Right cardiac atrium (tissue), 5 donors: ENCODE results near the gene TIA1. TPM values are rescaled to one million over a fixed set of nuclear protein-coding genes. Genes with fewer than 3 reads are reported as not detected.
A peak's percentile ranks its signal among the peaks of the same experiment; 100 is the strongest.

Source experiments
- ATAC-seq, 2 donors: fragments of 200-7000 bp; cut with Tn5 transposase; one replicate each; pipeline versions ENCODE4 v1.8.0 to v1.9.1; 2020; ENCODE audit warnings: moderate library complexity in 2 of 2, mild to moderate bottlenecking in 1 of 2
- DNase-seq, 3 donors: peaks; one replicate each; pipeline ENCODE4 v3.0.0-alpha.2; 2020
- H3K27ac ChIP-seq: one replicate; pipeline ENCODE4 v1.5.1; 2013; ENCODE audit warnings: mild to moderate bottlenecking, low read length, control low read depth, moderate library complexity
- H3K27me3 ChIP-seq: one replicate; pipeline ENCODE4 v1.6.1; 2013; ENCODE audit not compliant: control insufficient read depth, insufficient read depth
- H3K4me1 ChIP-seq: one replicate; pipeline ENCODE4 v1.6.1; 2013; ENCODE audit warnings: low read length; ENCODE audit not compliant: control insufficient read depth, insufficient read depth
- H3K4me3 ChIP-seq: one replicate; pipeline ENCODE4 v1.5.1; 2013; ENCODE audit warnings: low read length, control low read depth
- H3K9me3 ChIP-seq: one replicate; pipeline ENCODE4 v1.6.1; 2013; ENCODE audit warnings: low read length; ENCODE audit not compliant: control insufficient read depth
- WGBS: extraction: QIAGEN DNeasy Blood & Tissue Kit; methylation state at CpG from one replicate; pipeline ENCODE4 v1.1.7; 2013; 5-methylcytosine and 5-hydroxymethylcytosine counted together
- intact Hi-C, 4 donors: fragments of 100-400 bp; cut with DNase I; formaldehyde crosslinking; loops; one replicate each; pipeline versions ENCODE4 v1.11.0 to v1.14.0; 2022 to 2023
- polyA plus RNA-seq: library from polyadenylated mRNA; stranded (reverse); fragments of 200-250 nt; gene quantifications from one replicate; pipeline ENCODE4 v1.2.3, GENCODE V29; 2013
- total RNA-seq, 4 donors: library from RNA; stranded (reverse); fragmentation: NEBNext Ultra II Directional; extraction: Animal tissue kit (Norgen Biotek cat#: 25700); gene quantifications; one replicate each; pipeline ENCODE4 v1.2.1, GENCODE V29; 2021
- donor health status: healthy with polysubstance abuse.
- donor health status: DM: no; HTN: yes; CAD: no.
- donor health status: DM: no; HTN: no; CAD: no.
- donor health status: DM: no; HTN: yes; CAD: no; lungs with severe emphysema.
- donor health status: DM: yes; HTN: yes; CAD: no.

The TIA1 gene
- total and polyA plus RNA-seq, 5 donors, result 41.1 to 62.9 (median 54.7) TPM

DNA sequence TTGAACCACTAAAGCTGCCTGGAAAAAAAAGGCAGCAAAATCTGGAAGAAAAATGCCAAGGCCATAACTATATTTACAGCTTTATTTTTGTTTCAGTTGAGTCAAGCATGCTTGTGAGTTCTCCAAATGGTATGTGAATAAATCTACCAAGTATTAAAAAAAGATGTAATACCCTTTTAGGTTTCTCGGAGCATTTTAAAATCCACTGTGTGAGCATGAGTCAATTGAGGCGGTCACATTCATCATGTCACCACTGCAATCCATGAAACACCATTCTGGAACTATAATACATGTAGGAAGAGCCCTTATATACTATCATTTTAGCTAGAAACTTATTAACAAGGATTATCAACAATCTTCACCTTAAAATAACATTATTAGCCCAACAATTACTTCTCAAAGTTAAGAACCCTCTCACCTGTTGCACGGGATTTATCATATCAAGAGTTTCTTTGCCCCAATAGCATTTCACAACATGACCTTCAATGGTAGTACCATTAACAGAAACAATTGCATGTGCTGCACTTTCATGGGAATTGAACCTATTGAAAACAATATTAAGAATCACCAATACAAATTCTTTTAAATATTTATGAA lies 33.4 kb downstream of the TIA1 start:
- WGBS, result 92% methylated on average over 3 of the region's 3 CpGs
- no peaks in the 10 kb centered on the region for H3K4me1 ChIP-seq
- no peak for DNase-seq
- intact Hi-C loops, result no loop called here
- ATAC-seq, result no peak
- no peak overlapping the region for H3K4me3 ChIP-seq
- no peak overlapping the region for H3K27ac ChIP-seq
- H3K27me3 ChIP-seq, result no peaks in the 10 kb centered on the region
- no peaks in the 10 kb centered on the region for H3K9me3 ChIP-seq

DNA sequence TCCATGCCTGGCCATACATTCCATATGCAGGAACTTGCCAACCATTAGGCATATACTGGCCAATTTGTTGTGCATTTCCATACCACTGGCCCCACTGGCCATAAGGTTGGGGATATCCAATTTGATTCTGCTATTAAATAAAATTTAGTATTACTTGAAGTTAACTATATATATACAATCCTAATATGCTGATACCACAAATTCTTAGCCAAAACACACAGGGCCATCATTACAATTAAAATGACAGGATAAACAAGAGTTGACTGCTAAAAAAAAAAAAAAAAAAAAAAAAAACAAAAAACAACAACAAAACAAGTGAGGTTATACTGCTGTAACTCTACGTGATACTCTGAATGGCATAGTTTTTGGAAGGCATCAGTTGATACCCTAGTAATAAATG lies 34.1 kb downstream of the TIA1 start:
- 92% methylated on average over 1 of the region's 1 CpG for WGBS
- H3K4me3 ChIP-seq, result no peak overlapping the region
- intact Hi-C loops, result no loop called here

DNA sequence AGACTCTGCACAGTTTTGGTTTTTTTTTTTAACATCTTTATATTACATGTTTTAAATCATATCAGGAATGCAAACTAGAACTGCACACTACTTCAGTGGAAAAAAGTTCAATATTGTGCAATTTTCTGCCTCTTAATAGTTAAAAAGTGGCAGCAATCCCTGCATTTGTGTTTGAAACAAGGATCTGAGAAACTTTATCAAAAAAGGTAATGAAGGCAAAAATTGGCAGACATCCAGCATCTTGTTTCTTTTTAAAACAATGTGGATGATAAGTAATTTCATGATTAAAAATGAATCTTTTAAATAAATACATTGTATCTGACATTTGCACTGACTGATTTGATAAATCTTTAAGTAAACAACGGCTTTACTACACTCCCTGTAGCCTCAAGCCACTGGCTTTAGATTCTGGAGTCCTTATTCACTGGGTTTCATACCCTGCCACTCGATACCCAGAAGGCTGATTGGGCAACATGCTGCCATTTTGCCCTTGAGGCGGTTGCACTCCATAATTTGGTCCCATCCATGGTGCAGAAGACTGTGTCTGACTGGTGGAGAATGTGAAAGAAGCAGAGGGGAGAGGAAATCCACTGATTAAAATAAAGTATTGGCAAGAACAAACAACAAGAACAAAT lies 36.0 kb downstream of the TIA1 start:
- Histone ChIP-seq H3K4me3 (no peak overlapping the region), H3K9me3 (no peaks in the 10 kb centered on the region), H3K27me3 (no peaks in the 10 kb centered on the region), H3K4me1 (no peaks in the 10 kb centered on the region), H3K27ac (no peak overlapping the region)
- intact Hi-C loops, result no loop called here
- no peak for DNase-seq
- 81% methylated on average over 3 of the region's 3 CpGs for WGBS
- no peak for ATAC-seq

More for the DNA sequence above, 34.1 kb downstream of the TIA1 start:
- Histone ChIP-seq H3K4me1 (no peaks in the 10 kb centered on the region), H3K27me3 (no peaks in the 10 kb centered on the region), H3K27ac (no peak overlapping the region), H3K9me3 (no peaks in the 10 kb centered on the region)
- DNase-seq (no peak), ATAC-seq (no peak)

DNA sequence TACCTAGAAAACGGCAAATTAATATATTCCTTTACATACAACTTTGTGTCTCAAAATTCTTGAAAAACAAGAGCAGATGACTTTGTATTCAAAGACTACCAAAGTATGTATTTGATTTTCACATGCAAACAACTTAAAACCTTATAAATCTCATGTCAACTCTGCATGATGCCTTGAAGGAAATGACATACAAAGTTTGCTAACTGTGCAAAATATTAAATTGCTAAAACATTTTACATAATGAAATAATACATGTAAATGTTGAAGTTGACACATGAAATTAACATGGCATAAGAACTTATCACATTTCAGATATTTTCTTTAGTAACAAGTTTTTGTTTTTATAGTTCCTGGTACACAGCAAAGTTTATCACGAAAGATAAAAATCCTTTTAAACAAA lies 36.8 kb downstream of the TIA1 start:
- Histone ChIP-seq H3K4me3 (no peak overlapping the region), H3K27me3 (no peaks in the 10 kb centered on the region), H3K27ac (no peak overlapping the region), H3K4me1 (no peaks in the 10 kb centered on the region), H3K9me3 (no peaks in the 10 kb centered on the region)
- no peak for DNase-seq
- ATAC-seq, result no peak
- 83% methylated on average over 2 of the region's 2 CpGs for WGBS
- intact Hi-C loops, result no loop called here

GRCh38 chr2:70204452-70204851 lies 44.0 kb downstream of the TIA1 start:
- ATAC-seq (no peak), DNase-seq (no peak)
- H3K4me1 ChIP-seq, result no peaks in the 10 kb centered on the region
- no peak overlapping the region for H3K4me3 ChIP-seq
- no peak overlapping the region for H3K27ac ChIP-seq
- H3K27me3 ChIP-seq, result no peaks in the 10 kb centered on the region
- intact Hi-C loops, result no loop called here
- 83% methylated on average over 8 of the region's 8 CpGs for WGBS
- H3K9me3 ChIP-seq, result no peaks in the 10 kb centered on the region

GRCh38 chr2:70203086-70203485 lies 45.3 kb downstream of the TIA1 start:
- no peak for DNase-seq
- ATAC-seq, result no peak
- no peaks in the 10 kb centered on the region for H3K4me1 ChIP-seq
- H3K27me3 ChIP-seq, result no peaks in the 10 kb centered on the region
- intact Hi-C loops, result no loop called here
- H3K9me3 ChIP-seq, result no peaks in the 10 kb centered on the region
- H3K4me3 ChIP-seq, result no peak overlapping the region
- no peak overlapping the region for H3K27ac ChIP-seq
- 78% methylated on average over 5 of the region's 5 CpGs for WGBS

DNA sequence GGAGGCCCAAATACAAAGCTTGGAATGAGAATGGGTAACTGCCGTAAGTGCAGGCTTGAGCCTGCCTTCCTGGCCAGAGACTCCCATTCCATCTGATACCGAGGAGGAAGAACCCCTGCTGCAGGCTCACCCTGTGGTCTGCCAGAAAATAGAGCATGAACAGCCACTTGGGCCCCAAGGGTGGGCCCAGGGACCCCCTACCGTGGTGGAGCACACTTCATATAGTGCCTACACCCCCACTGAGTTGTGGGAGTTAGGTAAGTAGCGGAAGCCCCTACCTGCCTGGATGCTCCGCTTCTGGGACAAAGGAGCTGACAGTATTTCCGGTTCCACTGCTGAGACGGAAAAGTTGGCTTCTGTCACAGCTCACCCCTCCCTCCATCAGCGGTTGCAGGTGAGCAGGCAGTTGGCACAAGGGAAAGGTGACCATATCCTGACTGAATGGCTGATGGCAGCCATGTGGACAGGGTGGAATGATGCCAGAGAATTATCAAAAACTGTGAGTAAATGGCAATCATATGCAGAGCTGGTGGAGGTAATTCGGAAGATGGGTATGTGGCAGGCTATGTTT lies 46.1 kb downstream of the TIA1 start:
- no peak overlapping the region for H3K4me3 ChIP-seq
- no peak overlapping the region for H3K27ac ChIP-seq
- DNase-seq, result no peak
- intact Hi-C loops, result no loop called here
- peak in 1 of 2 donors; percentile 34 for ATAC-seq
- H3K9me3 ChIP-seq, result no peaks in the 10 kb centered on the region
- no peaks in the 10 kb centered on the region for H3K4me1 ChIP-seq
- no peaks in the 10 kb centered on the region for H3K27me3 ChIP-seq
- 79% methylated on average over 9 of the region's 9 CpGs for WGBS

DNA sequence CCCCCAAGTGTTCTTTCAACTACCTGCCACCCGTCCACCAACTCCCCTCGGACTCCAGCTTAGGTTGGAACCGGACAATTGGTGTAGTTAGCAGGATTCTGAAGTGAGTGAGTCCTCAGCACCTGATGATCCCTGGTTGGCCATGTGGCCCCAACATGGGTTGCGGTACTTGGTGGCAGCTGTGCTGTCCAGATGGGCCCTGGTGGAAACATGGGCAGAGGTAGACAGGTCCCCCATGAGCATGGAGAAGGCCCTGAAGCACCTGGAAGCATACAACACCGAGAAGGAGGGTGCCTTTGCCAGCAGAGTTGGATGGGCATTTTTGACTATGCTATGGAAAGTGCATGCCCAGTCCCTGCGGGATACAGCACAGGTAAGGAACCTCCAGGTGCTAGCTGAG lies 46.6 kb downstream of the TIA1 start:
- no peak for DNase-seq
- no peak for ATAC-seq
- 92% methylated on average over 6 of the region's 6 CpGs for WGBS
- Histone ChIP-seq H3K27me3 (no peaks in the 10 kb centered on the region), H3K4me3 (no peak overlapping the region), H3K4me1 (no peaks in the 10 kb centered on the region), H3K9me3 (no peaks in the 10 kb centered on the region), H3K27ac (no peak overlapping the region)
- intact Hi-C loops, result no loop called here

DNA sequence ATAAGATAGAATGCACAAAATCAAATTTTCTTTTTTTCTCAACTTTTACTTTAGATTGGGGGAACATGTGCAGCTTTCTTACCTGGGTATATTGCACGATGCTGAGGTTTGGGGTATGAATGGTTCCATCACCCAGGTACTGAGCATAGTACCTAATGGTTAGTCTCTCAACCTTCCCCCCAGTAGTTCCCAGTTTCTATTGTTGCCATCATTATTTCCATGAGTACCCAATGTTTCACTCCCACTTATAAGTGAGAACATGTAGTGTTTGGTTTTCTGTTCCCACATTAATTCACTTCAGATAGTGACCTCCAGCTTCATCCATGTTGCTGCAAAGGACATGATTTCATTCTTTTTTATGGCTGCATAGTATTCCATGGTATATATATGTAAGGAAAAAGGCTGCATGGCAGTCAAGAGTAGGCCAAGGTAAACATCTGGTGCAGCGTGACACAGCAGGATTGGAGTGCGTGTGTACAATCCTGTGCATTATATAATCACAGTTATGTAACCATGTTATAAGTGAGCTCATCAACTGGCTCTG lies 47.1 kb downstream of the TIA1 start:
- ATAC-seq, result no peak
- H3K4me1 ChIP-seq, result no peaks in the 10 kb centered on the region
- no peak overlapping the region for H3K4me3 ChIP-seq
- H3K27ac ChIP-seq, result no peak overlapping the region
- intact Hi-C loops, result no loop called here
- H3K27me3 ChIP-seq, result no peaks in the 10 kb centered on the region
- H3K9me3 ChIP-seq, result no peaks in the 10 kb centered on the region
- WGBS, result 94% methylated on average over 3 of the region's 3 CpGs
- no peak for DNase-seq

DNA sequence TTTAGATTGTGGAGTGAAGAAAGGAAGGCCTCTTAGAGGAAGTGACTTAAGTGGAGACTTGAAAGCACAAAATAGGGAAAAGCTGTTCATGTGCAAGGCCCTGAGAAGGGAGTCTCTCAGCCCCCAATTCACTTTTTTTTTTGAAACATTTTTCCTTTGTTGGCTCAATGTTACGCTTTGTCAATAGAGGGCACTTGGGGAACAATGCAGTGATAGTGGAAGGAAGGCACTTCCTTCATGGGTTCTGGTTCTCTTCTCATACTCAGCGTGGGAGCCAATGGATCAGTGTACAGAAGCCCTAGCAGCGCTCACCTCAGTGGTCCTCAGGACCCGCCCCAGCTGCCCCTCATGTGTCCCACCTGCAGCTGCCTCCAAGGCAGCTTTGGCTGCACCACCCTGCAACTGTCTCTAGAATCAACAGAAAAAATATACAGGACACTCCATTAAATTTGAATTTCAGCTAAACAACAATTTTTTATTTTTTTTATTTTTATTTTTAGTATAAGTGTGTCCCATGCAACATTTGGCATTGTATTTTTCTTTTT lies 49.0 kb downstream of the TIA1 start:
- WGBS, result 75% methylated on average over 4 of the region's 4 CpGs
- no peak overlapping the region for H3K4me3 ChIP-seq
- DNase-seq (no peak), ATAC-seq (no peak)
- intact Hi-C loops, result no loop called here
- no peaks in the 10 kb centered on the region for H3K9me3 ChIP-seq
- no peaks in the 10 kb centered on the region for H3K4me1 ChIP-seq
- no peak overlapping the region for H3K27ac ChIP-seq
- no peaks in the 10 kb centered on the region for H3K27me3 ChIP-seq

DNA sequence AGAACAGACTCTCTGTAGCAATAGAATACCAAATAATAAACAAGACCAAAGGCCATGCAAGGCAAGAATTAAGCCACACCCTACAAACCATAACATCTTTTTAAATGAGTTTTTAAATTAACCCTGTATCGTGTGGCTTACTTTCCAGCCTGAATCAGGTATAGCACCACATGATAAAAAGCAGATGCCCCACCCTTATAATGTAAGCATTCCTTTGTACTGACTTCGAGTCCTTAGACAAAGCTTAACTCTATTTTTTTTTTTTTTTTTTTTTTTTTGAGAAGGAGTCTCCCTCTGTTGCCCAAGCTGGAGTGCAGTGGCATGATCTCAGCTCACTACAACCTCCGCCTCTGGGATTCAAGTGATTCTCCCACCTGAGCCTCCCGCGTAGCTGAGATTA lies 55.9 kb downstream of the TIA1 start:
- no peak for ATAC-seq
- WGBS, result 90% methylated on average over 5 of the region's 5 CpGs
- no peak for DNase-seq
- intact Hi-C loops, result no loop called here
- Histone ChIP-seq H3K4me1 (no peaks in the 10 kb centered on the region), H3K9me3 (no peaks in the 10 kb centered on the region), H3K4me3 (no peak overlapping the region), H3K27ac (no peak overlapping the region), H3K27me3 (no peaks in the 10 kb centered on the region)
